Activated naive CD8-positive, alpha-beta T cell (primary cell): ENCODE data around the gene DRGX.

ENCODE experiments used
- H3K27ac Mint-ChIP-seq: one replicate; pipeline ENCODE4 v1.8.0; 2021; ENCODE audit warnings: mixed read lengths
- H3K27me3 Mint-ChIP-seq: one replicate; pipeline ENCODE4 v1.8.0; 2021; ENCODE audit warnings: mixed read lengths
- H3K36me3 Mint-ChIP-seq: one replicate; pipeline ENCODE4 v1.8.0; 2021; ENCODE audit warnings: mixed read lengths
- H3K4me1 Mint-ChIP-seq: one replicate; pipeline ENCODE4 v1.8.0; 2021; ENCODE audit warnings: low read depth, mixed read lengths
- H3K4me3 Mint-ChIP-seq: one replicate; pipeline ENCODE4 v1.8.0; 2021; ENCODE audit warnings: mild to moderate bottlenecking, mixed read lengths
- H3K9me3 Mint-ChIP-seq: one replicate; pipeline ENCODE4 v1.8.0; 2021; ENCODE audit warnings: low read depth, mixed read lengths

The DRGX gene

GRCh38 chr10:49321021-49321420 is 74.9 kb downstream of the DRGX start:
- Mint-ChIP-seq H3K4me1 (no peaks in the 10 kb centered on the region), H3K27ac (no peak overlapping the region), H3K27me3 (peaks cover 3% of the 10 kb centered on the region), H3K9me3 (no peaks in the 10 kb centered on the region), H3K36me3 (no peaks in the 10 kb centered on the region), H3K4me3 (no peak overlapping the region)

- Mint-ChIP-seq H3K36me3 (no peaks in the 10 kb centered on the region), H3K4me1 (no peaks in the 10 kb centered on the region), H3K27me3 (peaks cover 3% of the 10 kb centered on the region), H3K4me3 (no peak overlapping the region), H3K27ac (no peak overlapping the region), H3K9me3 (no peaks in the 10 kb centered on the region)
These were observed 75.7 kb downstream of the DRGX start for GRCh38 chr10:49320191-49320590.

- H3K27me3 Mint-ChIP-seq = no peaks in the 10 kb centered on the region
- H3K27ac Mint-ChIP-seq = no peak overlapping the region
- no peaks in the 10 kb centered on the region for H3K9me3 Mint-ChIP-seq
- H3K4me1 Mint-ChIP-seq = no peaks in the 10 kb centered on the region
- H3K36me3 Mint-ChIP-seq = no peaks in the 10 kb centered on the region
- no peak overlapping the region for H3K4me3 Mint-ChIP-seq
These were observed 76.7 kb downstream of the DRGX start for GRCh38 chr10:49319206-49319605.

- Mint-ChIP-seq H3K27me3 (no peaks in the 10 kb centered on the region), H3K36me3 (no peaks in the 10 kb centered on the region), H3K9me3 (no peaks in the 10 kb centered on the region), H3K4me3 (no peak overlapping the region), H3K27ac (no peak overlapping the region), H3K4me1 (no peaks in the 10 kb centered on the region)
These were observed 77.1 kb downstream of the DRGX start for GRCh38 chr10:49318755-49319154.

- Mint-ChIP-seq H3K4me3 (no peak overlapping the region), H3K4me1 (no peaks in the 10 kb centered on the region), H3K27ac (no peak overlapping the region), H3K36me3 (no peaks in the 10 kb centered on the region), H3K9me3 (no peaks in the 10 kb centered on the region), H3K27me3 (no peaks in the 10 kb centered on the region)
These were observed 77.9 kb downstream of the DRGX start for GRCh38 chr10:49318028-49318427.

- H3K36me3 Mint-ChIP-seq = no peaks in the 10 kb centered on the region
- H3K27me3 Mint-ChIP-seq = no peaks in the 10 kb centered on the region
- no peak overlapping the region for H3K27ac Mint-ChIP-seq
- H3K9me3 Mint-ChIP-seq = no peaks in the 10 kb centered on the region
- H3K4me3 Mint-ChIP-seq = no peak overlapping the region
- H3K4me1 Mint-ChIP-seq = peaks cover 8% of the 10 kb centered on the region
These were observed 81.1 kb downstream of the DRGX start for GRCh38 chr10:49314806-49315205.
